Measurements from ENCODE around the gene TMEM135. TPM values are rescaled to one million over a fixed set of nuclear protein-coding genes. Genes with fewer than 3 reads are reported as not detected.

TMEM135 gene
- total and polyA plus RNA-seq, 12 donors = 3.4 to 28.6 (median 16.9) TPM

DNA sequence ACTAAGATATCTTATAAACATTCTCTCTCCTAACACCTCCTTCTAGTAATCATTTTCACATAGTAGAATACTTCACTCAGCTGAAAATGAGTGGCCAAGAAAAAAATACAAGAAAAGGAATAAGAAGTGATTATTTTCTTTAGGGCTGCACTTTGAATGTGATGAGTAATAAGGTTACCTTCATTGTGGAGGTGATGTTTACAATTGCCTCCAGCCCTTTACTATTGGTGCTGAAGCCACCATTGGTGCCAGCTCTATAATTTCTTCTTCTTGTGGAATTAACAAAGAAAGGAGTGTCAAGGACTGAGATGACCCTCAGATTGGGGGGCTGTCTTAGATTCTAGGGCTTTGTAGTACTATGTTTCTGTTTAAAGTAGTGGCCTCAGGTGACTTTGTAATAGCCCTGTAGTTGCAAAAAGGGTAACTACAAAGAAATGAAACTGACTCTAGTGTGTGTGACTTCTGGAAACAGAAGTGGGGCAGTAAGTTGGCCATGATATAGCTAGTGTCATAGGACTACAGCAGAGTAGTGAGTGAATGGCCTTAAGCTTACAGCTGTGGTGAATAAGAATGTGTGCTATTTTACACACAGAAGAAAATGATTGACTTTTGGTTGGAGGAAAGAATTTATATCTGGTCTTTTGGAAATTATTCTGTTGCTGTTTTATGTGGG is 287.2 kb downstream of the TMEM135 start:
- Histone ChIP-seq H3K27me3 (no peaks in the 10 kb centered on the region), H3K36me3 (peaks cover 0 to 55% (median 8%) of the 10 kb centered on the region in 9 donors), H3K4me3 (no peak overlapping the region), H3K27ac (no peak overlapping the region), H3K4me1 (peaks cover 0 to 8% (median 5%) of the 10 kb centered on the region in 9 donors), H3K9me3 (no peaks in the 10 kb centered on the region)
- intact Hi-C loops (cut with DNase I) = no loop called here
- ATAC-seq (no peak), DNase-seq (no peak)
- TF ChIP-seq CTCF (IDR thresholded peaks at IDR 0.05) = no peak

DNA sequence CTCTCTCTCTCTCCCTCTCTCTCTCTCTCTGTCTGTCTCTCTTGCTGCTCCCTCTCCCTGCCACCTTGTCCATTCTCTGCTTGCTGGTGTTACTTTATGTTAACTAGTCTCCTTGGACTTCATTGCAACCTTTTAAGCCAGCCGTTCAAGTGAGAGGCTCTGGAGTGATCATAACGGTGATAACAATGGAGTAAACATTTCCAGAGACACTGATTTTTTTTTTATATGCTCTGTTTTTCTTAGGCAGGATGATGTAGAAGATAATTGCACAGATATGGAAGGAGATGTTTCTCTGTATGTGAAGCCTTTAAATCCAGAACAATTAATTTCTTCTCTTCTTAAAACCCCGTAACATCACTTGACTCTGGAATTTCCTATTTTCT is 287.7 kb downstream of the TMEM135 start:
- H3K4me3 ChIP-seq = no peak overlapping the region
- peaks cover 0 to 50% (median 8%) of the 10 kb centered on the region in 9 donors for H3K36me3 ChIP-seq
- intact Hi-C loops (cut with DNase I) = no loop called here
- no peak for TF ChIP-seq CTCF (IDR thresholded peaks at IDR 0.05)
- no peaks in the 10 kb centered on the region for H3K27me3 ChIP-seq
- ATAC-seq (no peak), DNase-seq (no peak)
- no peaks in the 10 kb centered on the region for H3K9me3 ChIP-seq
- no peak overlapping the region for H3K27ac ChIP-seq
- 71 to 72% methylated on average over 3 of the region's 3 CpGs for WGBS, 2 donors
- peaks cover 0 to 9% (median 7%) of the 10 kb centered on the region in 9 donors for H3K4me1 ChIP-seq

DNA sequence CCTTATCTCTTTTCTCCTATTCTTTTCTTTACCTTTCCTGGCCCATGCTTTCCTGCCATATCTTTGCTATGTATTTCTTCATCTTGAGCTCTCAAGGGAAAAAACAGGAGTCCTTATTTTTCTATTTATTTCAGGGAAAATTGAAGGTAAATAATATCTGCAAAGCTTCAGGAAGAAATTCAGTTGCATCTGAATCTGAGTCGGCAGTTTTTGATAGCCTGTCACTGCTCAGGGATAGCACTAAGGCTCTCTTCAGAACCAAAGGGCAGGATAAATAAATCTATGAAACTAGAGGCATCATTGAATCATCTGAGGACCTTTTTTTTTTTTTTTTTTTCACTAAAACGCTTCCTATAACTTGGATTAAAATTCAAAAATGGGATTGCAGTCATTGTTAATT is 288.9 kb downstream of the TMEM135 start:
- Histone ChIP-seq H3K9me3 (no peaks in the 10 kb centered on the region), H3K4me3 (no peak overlapping the region), H3K4me1 (peaks cover 0 to 16% (median 7%) of the 10 kb centered on the region in 9 donors), H3K27ac (no peak overlapping the region), H3K36me3 (peaks cover 0 to 40% (median 3%) of the 10 kb centered on the region in 9 donors), H3K27me3 (no peaks in the 10 kb centered on the region)
- DNase-seq (no peak), ATAC-seq (no peak)
- no peak for TF ChIP-seq CTCF (IDR thresholded peaks at IDR 0.05)
- WGBS, 2 donors = 88 to 90% methylated on average over 2 of the region's 2 CpGs
- intact Hi-C loops (cut with DNase I) = no loop called here

DNA sequence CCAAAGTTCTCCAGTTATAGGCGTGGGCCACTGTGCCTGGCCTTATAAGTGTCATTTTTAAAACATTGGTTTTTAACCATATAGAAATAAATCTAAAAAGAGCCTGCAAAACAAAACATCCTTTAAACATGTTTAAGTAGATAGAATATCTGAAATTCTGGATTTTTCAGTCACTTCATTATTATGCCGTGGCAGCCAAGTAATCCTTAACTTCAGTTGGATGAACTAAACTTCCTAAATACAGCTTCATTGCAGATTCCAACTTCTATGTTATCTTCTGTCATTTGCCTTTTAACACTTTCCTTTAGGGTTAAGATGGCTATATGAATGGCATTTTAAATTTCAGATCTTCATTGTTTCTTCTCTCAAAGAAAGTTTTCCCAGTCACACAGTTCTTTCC is 291.4 kb downstream of the TMEM135 start:
- H3K4me1 ChIP-seq = peaks cover 0 to 16% (median 7%) of the 10 kb centered on the region in 9 donors
- H3K36me3 ChIP-seq = peaks cover 0 to 23% (median 0%) of the 10 kb centered on the region in 9 donors
- peak overlapping the region in 3 of 10 donors; percentile 59 to 69 (median 61) for H3K27ac ChIP-seq
- ATAC-seq (no peak), DNase-seq (no peak)
- WGBS, 2 donors = 97 to 98% methylated on average over 2 of the region's 2 CpGs
- no peaks in the 10 kb centered on the region for H3K27me3 ChIP-seq
- no peaks in the 10 kb centered on the region for H3K9me3 ChIP-seq
- H3K4me3 ChIP-seq = no peak overlapping the region
- no peak for TF ChIP-seq CTCF (IDR thresholded peaks at IDR 0.05)
- intact Hi-C loops (cut with DNase I) = no loop called here
